G401.6 (cell line): ENCODE results near the gene INSYN2B.
"Not testable (repeated sequence)": the region's sequence is repeated elsewhere in the genome, so short reads cannot be mapped to it uniquely, and the experiment has no call there.

ENCODE experiments used
- FAIRE-seq: peaks from 2 replicates; lab custom pipeline; 2012; peaks lifted over from hg19 to GRCh38; lab: Jason Lieb, UNC

The INSYN2B gene

GRCh38 chr5:169847519-169847918, 132.8 kb downstream of the INSYN2B start:
- FAIRE-seq: no peak

GRCh38 chr5:169842699-169843098, 137.6 kb downstream of the INSYN2B start:
- FAIRE-seq: no peak

DNA sequence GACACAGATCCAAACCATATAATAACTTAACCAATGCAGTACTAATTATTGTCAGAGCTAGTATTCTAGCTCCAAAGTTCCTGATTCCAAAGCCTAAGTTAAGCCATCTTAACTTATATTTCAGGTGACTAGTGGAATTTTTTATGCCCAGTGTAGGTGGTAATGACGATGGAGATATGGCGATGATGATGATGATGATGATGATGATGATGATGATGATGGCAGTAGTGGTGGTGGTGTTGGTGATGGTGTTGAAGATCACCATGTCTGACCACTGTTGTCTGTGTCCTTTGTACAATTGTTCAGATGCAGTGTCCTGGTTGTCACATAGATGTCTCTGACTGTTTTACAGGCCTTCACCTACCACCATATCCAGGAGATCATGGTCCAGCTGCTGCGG, 139.9 kb downstream of the INSYN2B start:
- no peak for FAIRE-seq

DNA sequence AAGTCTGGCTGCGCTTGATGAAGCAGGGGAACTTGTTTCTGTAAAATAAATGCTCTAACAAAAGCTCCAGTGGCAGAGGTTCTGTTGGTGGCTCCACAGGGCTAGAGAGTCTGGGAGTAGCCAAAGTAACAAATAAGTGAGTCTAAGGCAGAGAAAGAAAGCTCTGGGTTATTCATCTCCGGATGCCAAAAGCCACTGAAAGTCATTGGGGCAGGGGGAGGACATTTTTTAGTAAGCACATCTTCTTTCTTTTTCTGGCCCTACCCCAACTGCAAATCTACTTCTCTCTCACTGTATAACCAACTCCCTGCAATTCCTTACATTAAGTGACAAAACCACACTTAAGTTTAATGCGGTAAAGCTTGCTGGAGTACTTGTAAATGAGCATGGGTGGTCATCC, 141.6 kb downstream of the INSYN2B start:
- no peak for FAIRE-seq

DNA sequence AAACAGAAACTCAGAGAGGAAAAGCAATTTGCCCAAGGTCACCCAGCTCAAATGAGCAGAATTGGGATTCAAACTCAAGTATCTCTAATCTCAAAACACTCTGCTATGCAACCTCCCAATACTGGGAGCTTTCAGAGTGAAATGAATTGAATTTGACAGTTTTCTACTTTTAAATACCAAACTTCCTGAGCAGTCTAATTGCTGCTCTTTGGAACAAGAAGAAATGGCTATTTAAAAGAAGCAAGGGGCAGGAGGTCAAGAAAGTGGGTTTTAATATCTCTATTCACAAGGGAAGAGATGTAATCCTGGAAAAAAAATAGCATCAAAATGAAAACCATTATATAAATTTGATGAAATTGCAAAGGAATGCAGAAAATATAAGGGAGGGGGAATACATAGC, 142.6 kb downstream of the INSYN2B start:
- no peak for FAIRE-seq

DNA sequence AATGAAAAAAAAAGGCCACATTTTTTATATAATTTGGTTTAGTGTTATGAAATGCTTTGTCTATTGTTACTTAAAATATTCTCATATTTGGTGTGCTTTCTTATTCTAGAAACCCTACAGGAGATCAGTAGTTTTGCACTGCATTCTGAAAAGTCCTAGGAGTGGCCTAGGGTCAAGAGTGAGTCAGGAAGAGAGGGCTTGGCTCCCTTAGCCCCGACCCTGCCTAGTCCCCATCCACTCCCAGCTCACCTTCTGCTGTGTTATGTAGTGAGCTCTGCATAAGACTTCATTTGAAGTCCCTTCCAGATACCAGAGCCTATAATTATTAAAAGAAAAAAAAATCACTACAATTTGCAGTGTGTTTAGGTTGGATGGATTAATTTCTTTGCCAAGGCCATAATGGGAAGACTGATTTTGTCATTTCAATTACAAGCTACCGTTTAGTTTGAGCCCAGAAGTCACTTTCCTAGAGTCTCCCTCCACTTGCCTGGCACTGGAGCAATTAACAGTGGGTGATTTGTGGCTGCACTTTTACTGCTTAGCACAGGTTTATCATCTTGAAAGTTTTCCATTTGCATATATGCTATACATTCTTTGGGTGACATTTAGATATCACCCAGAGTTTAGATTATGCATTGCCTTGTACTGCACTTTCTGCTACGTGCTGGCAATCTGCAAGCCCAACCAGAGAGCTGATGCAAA, 143.3 kb downstream of the INSYN2B start:
- no peak for FAIRE-seq

GRCh38 chr5:169834540-169834939, 145.8 kb downstream of the INSYN2B start:
- not testable (repeated sequence) for FAIRE-seq

- FAIRE-seq: not testable (repeated sequence)
These were observed 146.5 kb downstream of the INSYN2B start for GRCh38 chr5:169833681-169834292.

DNA sequence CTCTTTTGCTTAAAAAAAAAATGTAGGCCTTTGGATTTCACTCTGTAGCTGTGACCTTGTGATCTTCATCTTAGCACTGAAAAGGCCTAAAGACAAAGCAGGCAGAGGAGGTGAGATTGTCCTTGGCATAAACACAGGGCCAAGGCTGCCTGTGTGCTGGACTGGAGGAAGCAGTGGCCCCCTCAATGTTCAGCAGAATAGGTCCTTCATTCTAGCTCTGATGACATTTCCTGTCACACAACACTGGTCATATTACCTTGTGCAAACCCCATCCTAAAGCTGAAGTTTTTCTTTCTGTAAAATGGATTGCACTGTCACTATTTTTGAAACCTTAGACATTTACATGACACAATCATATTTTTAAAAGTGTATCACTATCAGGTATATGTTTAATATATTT, 147.4 kb downstream of the INSYN2B start:
- no peak for FAIRE-seq

DNA sequence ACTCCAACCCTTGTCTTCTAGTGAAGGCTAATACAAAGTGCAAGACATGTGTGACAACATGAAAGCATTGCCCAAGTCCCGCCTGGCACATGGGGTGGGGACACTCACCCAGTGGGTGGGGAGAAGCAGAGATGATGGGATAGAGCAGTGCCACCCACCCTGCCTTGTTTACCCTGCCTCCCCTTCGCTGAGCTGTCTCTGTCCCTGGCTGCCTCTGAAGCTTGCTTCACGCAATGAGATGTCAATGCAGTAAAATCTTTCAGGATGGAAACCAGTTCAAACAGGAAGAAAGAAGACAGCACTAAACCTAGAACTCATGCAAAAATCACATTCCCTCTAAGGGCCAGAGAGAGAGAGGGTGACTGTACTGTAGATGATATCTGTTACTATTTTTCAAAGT, 148.0 kb downstream of the INSYN2B start:
- no peak for FAIRE-seq

DNA sequence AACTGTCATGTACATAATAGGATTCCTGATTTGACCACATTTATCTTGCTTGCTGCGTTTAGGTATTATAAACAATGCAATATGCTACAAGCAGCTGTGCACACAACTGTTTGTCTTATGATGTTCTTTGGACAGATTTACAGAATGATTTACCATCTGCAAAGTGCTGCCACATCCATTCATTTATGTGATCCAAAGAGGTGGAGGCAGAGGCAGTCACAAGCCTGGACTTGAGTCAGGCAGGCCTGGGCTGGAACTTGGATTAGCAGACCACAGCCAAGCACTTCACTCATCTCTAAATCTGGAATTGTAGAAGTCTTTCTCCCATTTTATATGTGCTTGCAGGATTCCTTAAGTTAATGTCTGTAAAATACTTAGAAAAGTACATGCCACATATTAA, 149.0 kb downstream of the INSYN2B start:
- FAIRE-seq: no peak

- FAIRE-seq: no peak
These were observed 151.9 kb downstream of the INSYN2B start for GRCh38 chr5:169828385-169828784.

DNA sequence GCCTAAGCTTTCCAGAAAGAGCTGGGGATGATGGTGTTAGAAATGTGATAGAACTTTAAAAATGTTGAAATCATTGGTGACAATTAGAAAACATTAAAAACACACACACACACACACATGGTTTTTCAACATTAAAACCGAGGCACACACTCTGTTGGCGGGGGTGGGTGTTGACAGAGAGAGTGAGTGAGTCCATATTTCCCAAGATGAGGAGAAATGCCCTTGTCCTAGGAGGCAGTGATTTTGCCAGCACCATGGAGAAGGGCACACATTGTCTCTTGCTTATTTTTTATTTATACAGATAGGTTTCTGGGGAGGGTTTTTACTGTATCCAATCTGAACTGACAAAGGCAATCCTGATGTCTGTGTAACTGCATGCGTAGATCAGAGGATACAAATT, 152.5 kb downstream of the INSYN2B start:
- FAIRE-seq: no peak

- no peak for FAIRE-seq
These were observed 153.7 kb downstream of the INSYN2B start for GRCh38 chr5:169826618-169827017.

DNA sequence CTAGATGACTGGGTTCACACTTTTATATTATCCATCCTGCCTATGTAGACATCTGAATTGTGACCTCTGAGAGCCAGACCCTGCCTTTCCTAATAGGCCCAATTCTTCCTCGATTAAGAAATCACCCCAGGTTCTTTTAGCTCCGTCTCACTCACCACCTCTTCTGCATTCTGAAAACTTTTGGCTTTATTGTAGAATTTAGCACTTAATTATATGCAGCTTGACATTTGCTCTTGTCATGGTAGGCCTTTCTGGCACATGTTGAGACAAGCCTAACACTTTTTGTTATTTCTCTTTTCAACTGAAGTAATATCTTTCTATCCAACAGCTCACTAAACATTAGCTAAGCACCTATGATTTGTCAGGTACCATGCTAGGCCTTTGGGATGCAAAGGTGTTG, 163.3 kb downstream of the INSYN2B start:
- no peak for FAIRE-seq

- FAIRE-seq: no peak
These were observed 165.8 kb downstream of the INSYN2B start for GRCh38 chr5:169814522-169814921.
